Measurements from ENCODE around the gene HLA-DQA1.

Gene HLA-DQA1

DNA sequence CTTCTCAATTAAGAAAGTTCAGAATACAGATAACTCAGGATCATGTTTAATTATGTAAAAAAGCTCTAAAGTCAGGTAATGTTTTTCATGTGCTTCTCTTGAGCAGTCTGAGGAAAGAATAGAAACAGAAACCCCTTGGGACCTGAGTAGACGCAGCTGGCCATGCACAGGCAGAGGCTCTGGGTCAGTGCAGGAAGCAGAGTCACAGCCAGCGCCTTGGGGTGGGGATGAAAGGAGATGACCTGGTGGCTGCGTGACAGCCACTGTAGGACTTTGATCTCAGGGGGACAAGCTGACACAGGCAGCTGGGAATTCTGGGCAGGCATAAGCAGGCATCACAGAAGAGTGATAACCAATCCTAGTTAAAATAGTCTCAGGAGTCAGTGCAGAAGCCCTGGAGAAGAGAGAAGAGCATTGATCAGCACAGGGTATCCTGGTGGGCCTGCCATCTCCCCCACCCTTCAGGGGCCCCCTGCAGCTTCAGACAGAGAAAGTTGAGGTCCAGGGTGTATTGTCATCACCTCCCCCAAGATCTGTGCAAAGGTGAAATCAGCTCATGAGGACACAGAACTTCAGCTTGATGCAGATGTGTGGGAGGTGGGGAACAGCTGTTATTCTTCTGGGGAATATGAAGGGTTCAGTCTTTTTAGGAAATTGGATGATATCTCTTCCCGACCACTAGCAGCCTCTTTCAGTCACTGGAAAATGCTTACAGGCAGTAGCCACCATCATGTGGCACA is 22.8 kb downstream of the HLA-DQA1 start:
- TF ChIP-seq, protein P1, sequence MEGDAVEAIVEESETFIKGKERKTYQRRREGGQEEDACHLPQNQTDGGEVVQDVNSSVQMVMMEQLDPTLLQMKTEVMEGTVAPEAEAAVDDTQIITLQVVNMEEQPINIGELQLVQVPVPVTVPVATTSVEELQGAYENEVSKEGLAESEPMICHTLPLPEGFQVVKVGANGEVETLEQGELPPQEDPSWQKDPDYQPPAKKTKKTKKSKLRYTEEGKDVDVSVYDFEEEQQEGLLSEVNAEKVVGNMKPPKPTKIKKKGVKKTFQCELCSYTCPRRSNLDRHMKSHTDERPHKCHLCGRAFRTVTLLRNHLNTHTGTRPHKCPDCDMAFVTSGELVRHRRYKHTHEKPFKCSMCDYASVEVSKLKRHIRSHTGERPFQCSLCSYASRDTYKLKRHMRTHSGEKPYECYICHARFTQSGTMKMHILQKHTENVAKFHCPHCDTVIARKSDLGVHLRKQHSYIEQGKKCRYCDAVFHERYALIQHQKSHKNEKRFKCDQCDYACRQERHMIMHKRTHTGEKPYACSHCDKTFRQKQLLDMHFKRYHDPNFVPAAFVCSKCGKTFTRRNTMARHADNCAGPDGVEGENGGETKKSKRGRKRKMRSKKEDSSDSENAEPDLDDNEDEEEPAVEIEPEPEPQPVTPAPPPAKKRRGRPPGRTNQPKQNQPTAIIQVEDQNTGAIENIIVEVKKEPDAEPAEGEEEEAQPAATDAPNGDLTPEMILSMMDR (IDR thresholded peaks at IDR 0.05; ENCODE audit: low read depth, low read length): no peak
- no peak for DNase-seq (ENCODE audit: low read depth in 2 of 2)
- H3K4me3 ChIP-seq (replicated peaks in 1 of 2; ENCODE audit: low read depth in 2 of 2, low read length in 2 of 2): no peak overlapping the region

DNA sequence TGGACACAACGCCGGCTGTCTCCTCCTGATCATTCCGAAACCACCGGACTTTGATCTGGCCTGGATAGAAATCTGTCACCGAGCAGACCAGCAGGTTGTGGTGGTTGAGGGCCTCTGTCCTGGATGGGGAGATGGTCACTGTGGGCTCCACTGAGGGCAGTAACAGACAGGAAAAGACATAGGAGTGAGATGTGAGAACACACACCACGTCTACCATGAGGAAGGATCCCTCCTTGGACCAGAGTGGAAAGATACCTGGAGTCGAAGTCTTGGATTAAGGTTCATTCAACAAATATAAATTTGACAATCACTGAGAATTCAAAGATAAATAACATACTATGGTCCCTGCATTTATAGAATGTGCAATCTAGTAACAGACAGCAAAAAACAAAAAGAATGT is 24.9 kb downstream of the HLA-DQA1 start:
- no peak for DNase-seq (ENCODE audit: low read depth in 2 of 2)
- no peak overlapping the region for H3K4me3 ChIP-seq (replicated peaks in 1 of 2; ENCODE audit: low read depth in 2 of 2, low read length in 2 of 2)
- TF ChIP-seq, protein P1 (IDR thresholded peaks at IDR 0.05; ENCODE audit: low read depth, low read length): no peak

DNA sequence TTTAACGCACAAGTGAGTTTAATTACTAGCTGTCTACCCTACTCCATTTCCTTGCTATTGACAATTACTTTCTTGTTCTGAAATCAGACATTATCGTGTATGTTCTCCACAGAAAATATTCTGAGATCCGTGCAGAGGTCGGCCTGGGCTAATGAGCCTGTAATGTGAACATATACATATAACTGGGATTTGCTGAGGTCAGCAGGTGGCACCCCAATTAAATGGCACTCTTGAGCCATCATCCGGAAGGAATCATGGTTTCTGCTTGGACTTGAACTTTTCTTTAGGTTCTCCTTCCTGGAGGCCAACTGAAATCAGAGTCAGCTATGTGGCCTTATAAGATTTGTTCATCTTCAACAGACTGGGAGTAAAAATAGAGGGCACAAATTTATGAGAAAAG is 25.6 kb downstream of the HLA-DQA1 start:
- TF ChIP-seq, protein P1 (IDR thresholded peaks at IDR 0.05; ENCODE audit: low read depth, low read length): no peak
- no peak for DNase-seq (ENCODE audit: low read depth in 2 of 2)

DNA sequence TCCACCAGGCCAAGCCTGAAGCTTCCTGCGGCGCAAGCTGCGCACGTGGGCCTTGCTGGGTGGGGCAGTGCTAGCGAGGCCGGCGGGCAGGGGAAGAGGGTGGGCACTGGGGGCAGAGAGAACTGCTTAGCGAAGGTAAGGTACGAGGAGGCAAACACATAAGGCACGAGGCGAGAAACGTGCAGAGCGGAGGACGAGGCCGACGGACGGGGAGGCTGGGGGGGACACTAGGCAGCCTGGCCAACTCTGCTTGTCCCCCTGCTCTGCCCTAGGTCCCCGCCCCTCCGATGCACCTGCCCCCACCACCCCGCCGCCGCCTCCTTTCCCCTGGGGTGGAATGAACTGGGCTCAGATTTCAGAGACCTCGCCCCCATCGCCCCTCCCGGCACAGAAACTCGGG is 27.1 kb downstream of the HLA-DQA1 start:
- DNase-seq (ENCODE audit: low read depth in 2 of 2): no peak
- TF ChIP-seq, protein P1 (IDR thresholded peaks at IDR 0.05; ENCODE audit: low read depth, low read length): no peak
- H3K4me3 ChIP-seq (replicated peaks in 1 of 2; ENCODE audit: low read depth in 2 of 2, low read length in 2 of 2): no peak overlapping the region

More for the DNA sequence above, 25.6 kb downstream of the HLA-DQA1 start:
- H3K4me3 ChIP-seq (replicated peaks in 1 of 2; ENCODE audit: low read depth in 2 of 2, low read length in 2 of 2): no peak overlapping the region

DNA sequence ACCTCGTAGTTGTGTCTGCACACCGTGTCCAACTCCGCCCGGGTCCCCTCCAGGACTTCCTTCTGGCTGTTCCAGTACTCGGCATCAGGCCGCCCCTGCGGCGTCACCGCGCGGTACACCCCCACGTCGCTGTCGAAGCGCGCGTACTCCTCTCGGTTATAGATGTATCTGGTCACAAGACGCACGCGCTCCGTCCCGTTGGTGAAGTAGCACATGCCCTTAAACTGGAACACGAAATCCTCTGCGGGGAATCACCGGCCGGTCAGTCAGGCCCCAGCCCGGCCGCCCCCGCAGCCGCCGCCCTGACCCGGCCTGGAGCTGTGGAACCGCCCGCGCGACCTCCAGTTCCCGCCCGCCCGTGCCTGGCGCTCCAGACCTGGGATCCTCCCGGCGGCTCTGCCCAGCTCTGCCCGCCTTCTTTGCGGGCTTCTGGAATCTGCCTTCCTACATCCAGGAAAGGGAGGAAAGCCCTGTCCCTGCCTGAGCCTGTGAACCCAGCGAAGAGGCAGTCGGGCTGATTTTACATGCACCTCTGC is 27.7 kb downstream of the HLA-DQA1 start:
- no peak overlapping the region for H3K4me3 ChIP-seq (replicated peaks in 1 of 2; ENCODE audit: low read depth in 2 of 2, low read length in 2 of 2)

DNA sequence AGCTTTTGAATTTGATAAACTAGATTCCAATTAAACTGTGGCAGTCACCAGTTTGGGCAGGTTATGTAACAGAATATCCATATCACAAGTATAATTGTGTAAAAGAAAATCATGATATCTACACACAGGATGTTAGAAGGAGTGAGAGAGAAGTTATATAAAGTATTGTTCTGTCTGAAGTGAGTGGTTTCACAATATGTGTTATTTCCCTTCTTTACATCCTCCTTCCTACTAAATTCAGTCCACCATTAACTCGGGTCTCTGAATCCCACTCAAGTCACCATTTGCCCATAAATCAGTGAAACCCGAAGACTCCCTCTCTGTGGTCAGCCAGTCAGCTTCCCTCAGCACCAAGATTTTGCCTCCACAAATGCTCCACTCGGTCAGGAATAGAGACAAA is 28.5 kb downstream of the HLA-DQA1 start:
- DNase-seq (ENCODE audit: low read depth in 2 of 2): no peak
- TF ChIP-seq, protein P1 (IDR thresholded peaks at IDR 0.05; ENCODE audit: low read depth, low read length): no peak

More for the DNA sequence above, 27.7 kb downstream of the HLA-DQA1 start:
- no peak for DNase-seq (ENCODE audit: low read depth in 2 of 2)
- TF ChIP-seq, protein P1 (IDR thresholded peaks at IDR 0.05; ENCODE audit: low read depth, low read length): no peak

More for the DNA sequence above, 28.5 kb downstream of the HLA-DQA1 start:
- H3K4me3 ChIP-seq (replicated peaks in 1 of 2; ENCODE audit: low read depth in 2 of 2, low read length in 2 of 2): no peak overlapping the region
